H1 (cell line): ENCODE data around the gene ZNF695. TPM values are rescaled to one million over a fixed set of nuclear protein-coding genes. Genes with fewer than 3 reads are reported as not detected.

Experiments used
- polyA plus RNA-seq, 7 experiments: library from polyadenylated mRNA; depleted of rRNA in 3 of 7; stranded (reverse) in 5 of 7; unstranded in 2 of 7; fragments of >200 nt in 5 of 7; fragments of 200-250 nt in 2 of 7; gene quantifications; 1 replicate in 5 of 7; 2 replicates in 1 of 7; 4 replicates in 1 of 7; pipeline versions ENCODE4 v1.2.1 to v1.2.3, GENCODE V29; 2011 to 2013; ENCODE audit warnings: missing spikeins in 2 of 7, mixed read lengths in 2 of 7
- total RNA-seq: library from RNA; stranded (reverse); fragmentation: NEBNext Ultra II Directional; extraction: Animal tissue kit (Norgen Biotek cat#: 25700); gene quantifications from 2 replicates; pipeline ENCODE4 v1.2.1, GENCODE V29; 2021

The ZNF695 gene
- total and polyA plus RNA-seq, 2 of the 8 experiments (the other 6 are each of a cell fraction or from before 2014, with no cell fraction given): 9.2 to 27.0 TPM

Other genes with a start within 250 kb of the ZNF695 start
- 44.5 and 48.3 TPM in 2 replicates for gene AHCTF1, start 76.1 kb downstream of the ZNF695 start, total RNA-seq
- gene AHCTF1, start 76.1 kb downstream of the ZNF695 start, polyA plus RNA-seq (2011; rRNA removed): 5.4 and 7.9 TPM in 2 replicates
- gene ZNF670, start 70.8 kb upstream of the ZNF695 start, total RNA-seq: 11.7 and 15.4 TPM in 2 replicates
- gene ZNF670, start 70.8 kb upstream of the ZNF695 start, polyA plus RNA-seq (2011; rRNA removed): 1.5 and 2.8 TPM in 2 replicates
- gene ZNF669, start 96.3 kb upstream of the ZNF695 start, total RNA-seq: 19.6 and 20.3 TPM in 2 replicates
- 3.8 and 4.8 TPM in 2 replicates for gene ZNF669, start 96.3 kb upstream of the ZNF695 start, polyA plus RNA-seq (2011; rRNA removed)
- 35.6 and 39.9 TPM in 2 replicates for gene ZNF124, start 164.0 kb upstream of the ZNF695 start, total RNA-seq
- 3.6 and 4.6 TPM in 2 replicates for gene ZNF124, start 164.0 kb upstream of the ZNF695 start, polyA plus RNA-seq (2011; rRNA removed)
- gene VN1R5, start 248.0 kb upstream of the ZNF695 start, total RNA-seq: not detected in 2 replicates
- gene VN1R5, start 248.0 kb upstream of the ZNF695 start, polyA plus RNA-seq (2011; rRNA removed): not detected in 2 replicates